ENCODE data around the gene EDAR.

Gene EDAR

DNA sequence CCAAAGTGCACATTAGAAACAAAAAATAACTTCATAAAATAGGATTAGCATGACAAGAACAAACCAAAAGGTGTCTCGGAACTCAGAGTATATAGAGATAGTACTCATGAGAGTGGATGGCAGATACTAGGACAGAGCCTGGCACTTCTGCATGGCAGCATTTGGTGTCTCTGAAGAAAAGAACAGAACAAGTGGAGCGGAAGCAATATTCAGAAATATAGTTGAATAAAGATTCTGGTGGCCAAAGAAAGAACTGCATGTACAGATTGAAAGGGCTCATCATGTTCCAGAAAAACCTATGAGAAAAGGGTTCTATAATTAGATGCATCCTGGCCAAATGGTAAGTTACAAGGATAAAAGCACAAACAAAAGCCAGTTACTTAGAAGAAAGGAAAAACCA, 111.5 kb downstream of the EDAR start:
- TF ChIP-seq POLR2AphosphoS5 (IDR thresholded peaks at IDR 0.05; ENCODE audit: low read depth, low read length) (no peak), FOXP2 (optimal IDR thresholded peaks at IDR 0.05; ENCODE audit: borderline replicate concordance, extremely low read depth, extremely low read length, insufficient read depth) (no peak), TAF1 (IDR thresholded peaks at IDR 0.05; ENCODE audit: borderline replicate concordance, insufficient read depth, low read length) (no peak), SIN3A (IDR thresholded peaks at IDR 0.05; ENCODE audit: borderline replicate concordance, insufficient read depth, low read length) (no peak)
- TF ChIP-seq, protein P1, sequence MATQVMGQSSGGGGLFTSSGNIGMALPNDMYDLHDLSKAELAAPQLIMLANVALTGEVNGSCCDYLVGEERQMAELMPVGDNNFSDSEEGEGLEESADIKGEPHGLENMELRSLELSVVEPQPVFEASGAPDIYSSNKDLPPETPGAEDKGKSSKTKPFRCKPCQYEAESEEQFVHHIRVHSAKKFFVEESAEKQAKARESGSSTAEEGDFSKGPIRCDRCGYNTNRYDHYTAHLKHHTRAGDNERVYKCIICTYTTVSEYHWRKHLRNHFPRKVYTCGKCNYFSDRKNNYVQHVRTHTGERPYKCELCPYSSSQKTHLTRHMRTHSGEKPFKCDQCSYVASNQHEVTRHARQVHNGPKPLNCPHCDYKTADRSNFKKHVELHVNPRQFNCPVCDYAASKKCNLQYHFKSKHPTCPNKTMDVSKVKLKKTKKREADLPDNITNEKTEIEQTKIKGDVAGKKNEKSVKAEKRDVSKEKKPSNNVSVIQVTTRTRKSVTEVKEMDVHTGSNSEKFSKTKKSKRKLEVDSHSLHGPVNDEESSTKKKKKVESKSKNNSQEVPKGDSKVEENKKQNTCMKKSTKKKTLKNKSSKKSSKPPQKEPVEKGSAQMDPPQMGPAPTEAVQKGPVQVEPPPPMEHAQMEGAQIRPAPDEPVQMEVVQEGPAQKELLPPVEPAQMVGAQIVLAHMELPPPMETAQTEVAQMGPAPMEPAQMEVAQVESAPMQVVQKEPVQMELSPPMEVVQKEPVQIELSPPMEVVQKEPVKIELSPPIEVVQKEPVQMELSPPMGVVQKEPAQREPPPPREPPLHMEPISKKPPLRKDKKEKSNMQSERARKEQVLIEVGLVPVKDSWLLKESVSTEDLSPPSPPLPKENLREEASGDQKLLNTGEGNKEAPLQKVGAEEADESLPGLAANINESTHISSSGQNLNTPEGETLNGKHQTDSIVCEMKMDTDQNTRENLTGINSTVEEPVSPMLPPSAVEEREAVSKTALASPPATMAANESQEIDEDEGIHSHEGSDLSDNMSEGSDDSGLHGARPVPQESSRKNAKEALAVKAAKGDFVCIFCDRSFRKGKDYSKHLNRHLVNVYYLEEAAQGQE (IDR thresholded peaks at IDR 0.05; ENCODE audit: insufficient read depth in 1 of 2, low read depth in 2 of 2, low read length in 2 of 2), result no peak

DNA sequence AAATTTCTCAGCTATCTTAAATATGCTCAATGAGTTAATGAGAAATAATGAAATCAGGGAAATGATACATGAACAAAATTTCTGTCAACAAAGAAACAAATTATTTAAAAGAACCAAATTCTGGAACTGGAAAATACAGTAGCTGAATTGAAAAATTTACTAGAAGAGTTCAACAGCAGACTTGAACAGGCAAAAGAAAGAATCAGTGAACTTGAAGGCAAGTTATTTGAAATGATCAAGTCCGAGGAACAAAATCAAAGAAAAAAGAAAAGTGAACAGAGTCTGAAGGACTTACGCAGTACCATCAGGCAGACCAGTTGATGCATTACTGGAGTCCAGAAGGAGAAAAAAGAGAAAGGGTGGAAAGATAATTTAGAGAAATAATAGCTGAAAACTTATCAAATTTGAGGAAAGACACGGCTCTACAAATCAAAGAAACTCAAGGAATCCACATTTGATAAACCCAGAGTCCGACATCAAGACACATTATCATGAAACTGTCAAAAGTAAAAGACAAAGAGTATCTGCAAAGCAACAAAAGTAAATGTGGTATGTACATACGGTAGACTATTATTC, 118.9 kb downstream of the EDAR start:
- TF ChIP-seq, protein P1 (IDR thresholded peaks at IDR 0.05; ENCODE audit: insufficient read depth in 1 of 2, low read depth in 2 of 2, low read length in 2 of 2), result no peak
- TF ChIP-seq FOXP2 (optimal IDR thresholded peaks at IDR 0.05; ENCODE audit: borderline replicate concordance, extremely low read depth, extremely low read length, insufficient read depth) (no peak), POLR2AphosphoS5 (IDR thresholded peaks at IDR 0.05; ENCODE audit: low read depth, low read length) (no peak)

DNA sequence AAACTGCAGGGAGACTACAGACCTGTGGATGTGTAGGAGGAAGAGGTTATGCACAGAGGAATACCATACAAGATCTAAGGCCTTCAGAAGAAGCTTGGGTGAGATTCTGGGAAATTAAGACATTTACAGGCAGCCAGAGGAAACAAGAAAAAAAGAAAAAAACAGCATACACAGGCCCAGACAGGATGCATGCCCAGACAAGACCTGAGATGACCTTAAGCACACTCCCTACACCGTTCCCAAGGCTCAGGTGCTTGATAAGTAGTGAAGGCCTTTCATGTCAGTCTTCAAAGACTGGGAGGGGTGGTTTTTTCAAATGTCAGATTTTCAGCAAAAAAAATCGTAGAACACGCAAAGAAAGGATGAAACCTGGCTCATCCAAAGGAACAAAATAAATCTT, 119.5 kb downstream of the EDAR start:
- TF ChIP-seq, protein P1 (IDR thresholded peaks at IDR 0.05; ENCODE audit: insufficient read depth in 1 of 2, low read depth in 2 of 2, low read length in 2 of 2), result no peak
- TF ChIP-seq SIN3A (IDR thresholded peaks at IDR 0.05; ENCODE audit: borderline replicate concordance, insufficient read depth, low read length) (no peak), POLR2AphosphoS5 (IDR thresholded peaks at IDR 0.05; ENCODE audit: low read depth, low read length) (no peak), TAF1 (IDR thresholded peaks at IDR 0.05; ENCODE audit: borderline replicate concordance, insufficient read depth, low read length) (no peak), FOXP2 (optimal IDR thresholded peaks at IDR 0.05; ENCODE audit: borderline replicate concordance, extremely low read depth, extremely low read length, insufficient read depth) (no peak)

DNA sequence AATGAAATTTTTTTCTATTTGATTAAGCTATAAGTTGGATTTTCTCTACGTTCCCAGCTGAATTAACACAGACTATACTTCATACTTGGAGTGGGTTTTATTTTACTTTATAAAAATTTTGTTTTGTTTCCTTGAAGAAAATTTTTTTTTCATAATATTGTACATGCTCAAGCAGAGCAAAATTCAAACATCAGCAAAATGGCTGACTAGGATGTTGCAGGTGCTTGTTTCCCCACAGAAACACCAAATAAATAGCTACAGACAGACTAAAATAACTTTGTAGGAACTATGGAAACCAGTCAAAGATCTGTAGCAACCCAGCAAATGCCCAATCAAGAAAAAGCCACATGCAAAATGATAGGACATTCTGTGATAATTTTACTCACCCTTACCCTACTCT, 120.1 kb downstream of the EDAR start:
- TF ChIP-seq SIN3A (IDR thresholded peaks at IDR 0.05; ENCODE audit: borderline replicate concordance, insufficient read depth, low read length), result no peak
- TF ChIP-seq POLR2AphosphoS5 (IDR thresholded peaks at IDR 0.05; ENCODE audit: low read depth, low read length), result no peak
- TF ChIP-seq, protein P1 (IDR thresholded peaks at IDR 0.05; ENCODE audit: insufficient read depth in 1 of 2, low read depth in 2 of 2, low read length in 2 of 2), result no peak
- no peak for TF ChIP-seq FOXP2 (optimal IDR thresholded peaks at IDR 0.05; ENCODE audit: borderline replicate concordance, extremely low read depth, extremely low read length, insufficient read depth)
- no peak for TF ChIP-seq TAF1 (IDR thresholded peaks at IDR 0.05; ENCODE audit: borderline replicate concordance, insufficient read depth, low read length)

DNA sequence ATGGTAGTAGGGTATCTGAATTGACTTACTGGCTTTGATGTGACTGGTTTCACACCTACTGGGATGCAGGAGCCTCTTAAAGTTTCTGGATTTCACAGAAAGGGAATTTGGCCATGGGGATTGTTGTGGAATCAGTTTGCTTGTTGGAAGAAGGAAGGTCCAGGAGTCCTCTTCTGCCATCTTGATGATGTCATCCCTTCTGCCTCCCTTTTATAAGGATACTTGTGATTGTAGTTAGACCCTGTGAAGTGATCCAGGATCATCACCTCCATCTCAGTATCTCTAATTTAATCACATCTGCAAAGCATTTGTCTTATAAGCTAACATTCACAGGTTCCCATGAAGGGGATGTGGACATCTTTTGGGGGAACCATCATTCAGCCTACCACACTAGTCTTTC, 123.0 kb downstream of the EDAR start:
- TF ChIP-seq, protein P1 (IDR thresholded peaks at IDR 0.05; ENCODE audit: insufficient read depth in 1 of 2, low read depth in 2 of 2, low read length in 2 of 2), result no peak
- no peak for TF ChIP-seq TAF1 (IDR thresholded peaks at IDR 0.05; ENCODE audit: borderline replicate concordance, insufficient read depth, low read length)
- TF ChIP-seq FOXP2 (optimal IDR thresholded peaks at IDR 0.05; ENCODE audit: borderline replicate concordance, extremely low read depth, extremely low read length, insufficient read depth), result no peak
- no peak for TF ChIP-seq SIN3A (IDR thresholded peaks at IDR 0.05; ENCODE audit: borderline replicate concordance, insufficient read depth, low read length)
- no peak for TF ChIP-seq POLR2AphosphoS5 (IDR thresholded peaks at IDR 0.05; ENCODE audit: low read depth, low read length)
